Right lobe of liver (tissue), 4 donors: ENCODE results near the gene RIC8A.

Experiments used
- POLR2A ChIP-seq: fragments of 450-650 bp; IDR thresholded peaks from one replicate; pipeline ENCODE4 v1.6.1; 2017; ENCODE audit warnings: antibody characterized with exemption, mild to moderate bottlenecking
- TF ChIP-seq, protein P1 (sequence below), 4 donors: fragments of 200-600 bp in 3 of 4; fragments of 450-650 bp in 1 of 4; IDR thresholded peaks; one replicate each; pipeline versions ENCODE4 v1.5.1 to v1.8.0; 2016 to 2022; ENCODE audit warnings: antibody characterized with exemption in 4 of 4, mild to moderate bottlenecking in 2 of 4
- donor health status: DM: no; HTN: no; CAD: no.
- donor health status: DM: no; HTN: no; CAD: no.
- donor health status: DM: no; HTN: yes; CAD: no.

DNA sequence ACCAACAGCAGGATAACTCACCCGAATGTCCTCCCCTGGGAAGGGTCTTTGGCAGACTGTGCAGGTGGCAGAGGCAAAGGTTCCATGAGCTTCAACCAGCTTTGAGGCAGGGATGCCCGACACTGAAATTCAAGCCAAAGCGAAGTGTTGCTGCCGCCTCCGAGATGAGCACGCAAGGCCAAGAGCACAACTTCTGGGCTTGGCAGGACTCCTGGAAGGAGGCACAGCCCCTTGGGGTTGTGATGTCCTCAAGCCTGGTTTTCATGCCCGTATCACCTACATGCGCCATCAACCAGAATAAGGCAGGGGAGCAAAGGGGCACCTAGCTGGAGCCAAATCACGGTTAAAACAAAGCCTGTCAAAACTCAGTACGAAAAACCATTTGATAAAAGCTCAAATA, 22.9 kb downstream of the RIC8A start:
- TF ChIP-seq, protein P1, sequence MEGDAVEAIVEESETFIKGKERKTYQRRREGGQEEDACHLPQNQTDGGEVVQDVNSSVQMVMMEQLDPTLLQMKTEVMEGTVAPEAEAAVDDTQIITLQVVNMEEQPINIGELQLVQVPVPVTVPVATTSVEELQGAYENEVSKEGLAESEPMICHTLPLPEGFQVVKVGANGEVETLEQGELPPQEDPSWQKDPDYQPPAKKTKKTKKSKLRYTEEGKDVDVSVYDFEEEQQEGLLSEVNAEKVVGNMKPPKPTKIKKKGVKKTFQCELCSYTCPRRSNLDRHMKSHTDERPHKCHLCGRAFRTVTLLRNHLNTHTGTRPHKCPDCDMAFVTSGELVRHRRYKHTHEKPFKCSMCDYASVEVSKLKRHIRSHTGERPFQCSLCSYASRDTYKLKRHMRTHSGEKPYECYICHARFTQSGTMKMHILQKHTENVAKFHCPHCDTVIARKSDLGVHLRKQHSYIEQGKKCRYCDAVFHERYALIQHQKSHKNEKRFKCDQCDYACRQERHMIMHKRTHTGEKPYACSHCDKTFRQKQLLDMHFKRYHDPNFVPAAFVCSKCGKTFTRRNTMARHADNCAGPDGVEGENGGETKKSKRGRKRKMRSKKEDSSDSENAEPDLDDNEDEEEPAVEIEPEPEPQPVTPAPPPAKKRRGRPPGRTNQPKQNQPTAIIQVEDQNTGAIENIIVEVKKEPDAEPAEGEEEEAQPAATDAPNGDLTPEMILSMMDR (IDR thresholded peaks at IDR 0.05): no peak
- TF ChIP-seq POLR2A: no peak
